Ishikawa (cell line): ENCODE results near the gene GUCY2F.

Experiments used
- CEBPB ChIP-seq: IDR thresholded peaks from 2 replicates; pipeline ENCODE4 v1.6.1; 2012
- CREB1 ChIP-seq: IDR thresholded peaks from 2 replicates; pipeline ENCODE4 v1.6.1; 2012; ENCODE audit warnings: low read depth
- EGR1 ChIP-seq: IDR thresholded peaks from 2 replicates; pipeline ENCODE4 v1.6.1; 2012
- EP300 ChIP-seq: IDR thresholded peaks from 2 replicates; pipeline ENCODE4 v1.6.1; 2012; ENCODE audit warnings: borderline replicate concordance
- FOXM1 ChIP-seq: IDR thresholded peaks from 2 replicates; pipeline ENCODE4 v1.6.1; 2012; ENCODE audit warnings: low read depth, borderline replicate concordance
- MAX ChIP-seq: IDR thresholded peaks from 2 replicates; pipeline ENCODE4 v1.6.1; 2012
- NFIC ChIP-seq: IDR thresholded peaks from 2 replicates; pipeline ENCODE4 v1.6.1; 2012
- RAD21 ChIP-seq: IDR thresholded peaks from 2 replicates; pipeline ENCODE4 v1.6.1; 2012; ENCODE audit warnings: low read depth
- REST ChIP-seq: IDR thresholded peaks from 2 replicates; pipeline ENCODE4 v1.6.1; 2012; ENCODE audit warnings: low read depth, mild to moderate bottlenecking
- TAF1 ChIP-seq: IDR thresholded peaks from 2 replicates; pipeline ENCODE4 v1.6.1; 2012; ENCODE audit warnings: low read depth, mild to moderate bottlenecking
- TCF12 ChIP-seq: IDR thresholded peaks from 2 replicates; pipeline ENCODE4 v1.6.1; 2012; ENCODE audit warnings: low read depth
- TEAD4 ChIP-seq: IDR thresholded peaks from 2 replicates; pipeline ENCODE4 v1.6.1; 2012
- YY1 ChIP-seq: IDR thresholded peaks from 2 replicates; pipeline ENCODE4 v1.6.1; 2012; ENCODE audit warnings: low read depth
- ZBTB7A ChIP-seq: IDR thresholded peaks from 2 replicates; pipeline ENCODE4 v1.6.1; 2012; ENCODE audit warnings: low read depth
- TF ChIP-seq, protein P1 (sequence below): IDR thresholded peaks from 2 replicates; pipeline ENCODE4 v1.6.1; 2012

GUCY2F gene

DNA sequence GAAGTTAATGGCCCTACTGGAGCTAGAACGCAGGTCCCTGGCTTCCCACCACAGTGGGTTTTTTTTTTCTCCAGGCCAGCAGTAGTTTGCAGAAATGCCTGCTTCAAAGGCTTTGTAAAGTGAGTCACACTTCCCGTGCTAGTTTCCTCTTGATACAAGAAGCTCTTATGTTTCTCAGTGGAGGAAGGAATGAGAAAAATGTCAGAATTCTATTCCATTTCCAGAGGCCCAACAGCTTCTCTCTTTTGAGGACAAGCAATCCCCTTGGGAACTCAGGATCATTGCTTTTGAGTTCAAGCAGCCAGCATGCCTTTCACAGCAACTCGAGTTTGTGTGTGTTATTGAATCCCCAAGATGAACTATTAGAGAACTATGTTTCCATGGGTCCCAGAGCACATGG lies 134.3 kb downstream of the GUCY2F start:
- TF ChIP-seq RAD21 (no peak), MAX (no peak), EP300 (no peak), EGR1 (no peak), TAF1 (no peak), TCF12 (no peak), CEBPB (no peak), ZBTB7A (no peak), YY1 (no peak), TEAD4 (no peak), FOXM1 (no peak)
- TF ChIP-seq, protein P1, sequence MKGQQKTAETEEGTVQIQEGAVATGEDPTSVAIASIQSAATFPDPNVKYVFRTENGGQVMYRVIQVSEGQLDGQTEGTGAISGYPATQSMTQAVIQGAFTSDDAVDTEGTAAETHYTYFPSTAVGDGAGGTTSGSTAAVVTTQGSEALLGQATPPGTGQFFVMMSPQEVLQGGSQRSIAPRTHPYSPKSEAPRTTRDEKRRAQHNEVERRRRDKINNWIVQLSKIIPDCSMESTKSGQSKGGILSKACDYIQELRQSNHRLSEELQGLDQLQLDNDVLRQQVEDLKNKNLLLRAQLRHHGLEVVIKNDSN = no peak

DNA sequence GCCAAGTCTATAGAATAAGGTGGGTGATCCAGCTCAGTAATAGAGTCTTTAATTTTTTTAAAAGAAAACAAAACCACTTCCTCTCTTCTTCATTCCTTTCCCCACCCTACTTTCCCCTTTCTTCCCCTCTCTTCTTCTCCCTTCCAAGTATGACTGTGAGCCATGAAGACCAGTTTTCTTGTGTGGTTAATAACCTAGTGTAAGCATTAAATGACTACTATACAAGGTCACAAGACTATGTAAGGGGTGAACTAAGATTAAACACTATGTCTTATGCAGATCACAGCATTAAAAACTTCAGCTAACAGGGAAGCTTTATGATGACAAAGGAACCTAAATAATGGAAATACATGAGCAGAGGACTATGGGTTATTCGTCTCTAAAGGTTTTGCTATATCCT lies 135.4 kb downstream of the GUCY2F start:
- TF ChIP-seq RAD21 = no peak
- TF ChIP-seq NFIC = no peak
- no peak for TF ChIP-seq CEBPB
- no peak for TF ChIP-seq TAF1
- TF ChIP-seq REST = no peak
- TF ChIP-seq EGR1 = no peak
- no peak for TF ChIP-seq MAX
- TF ChIP-seq, protein P1 = no peak
- TF ChIP-seq TCF12 = no peak
- no peak for TF ChIP-seq FOXM1

DNA sequence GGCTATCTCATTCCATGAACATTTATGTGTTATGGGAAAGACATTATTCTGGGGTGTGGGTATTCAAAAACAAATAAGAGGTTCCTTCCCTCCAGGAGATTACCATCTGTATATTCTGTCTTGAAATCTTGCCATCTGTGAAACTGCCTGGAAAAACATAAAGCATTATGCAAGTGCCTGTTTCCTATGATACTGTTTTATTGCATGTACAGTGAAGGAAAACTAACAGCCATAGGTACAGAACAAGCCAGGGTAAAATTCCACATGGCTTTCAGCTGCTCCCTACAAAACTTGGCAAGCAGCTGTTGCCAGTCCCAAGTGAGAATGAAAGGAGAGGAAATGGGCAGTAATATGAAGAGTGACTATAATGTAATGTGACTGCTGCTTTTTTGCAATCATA lies 136.0 kb downstream of the GUCY2F start:
- TF ChIP-seq EGR1 = no peak
- TF ChIP-seq RAD21 = no peak
- no peak for TF ChIP-seq CEBPB
- no peak for TF ChIP-seq EP300
- TF ChIP-seq YY1 = no peak
- no peak for TF ChIP-seq FOXM1
- no peak for TF ChIP-seq ZBTB7A
- no peak for TF ChIP-seq TEAD4
- TF ChIP-seq REST = no peak
- TF ChIP-seq MAX = no peak
- no peak for TF ChIP-seq NFIC
- TF ChIP-seq TAF1 = no peak

GRCh38 chrX:109344678-109345077 lies 137.2 kb downstream of the GUCY2F start:
- no peak for TF ChIP-seq YY1
- TF ChIP-seq EP300 = no peak
- no peak for TF ChIP-seq RAD21
- TF ChIP-seq, protein P1 = no peak
- TF ChIP-seq TCF12 = no peak
- TF ChIP-seq ZBTB7A = no peak
- no peak for TF ChIP-seq CREB1
- TF ChIP-seq FOXM1 = no peak
- TF ChIP-seq CEBPB = no peak

- TF ChIP-seq TEAD4 = no peak
- no peak for TF ChIP-seq EGR1
- TF ChIP-seq CEBPB = no peak
- no peak for TF ChIP-seq TAF1
- TF ChIP-seq TCF12 = no peak
- TF ChIP-seq FOXM1 = no peak
- no peak for TF ChIP-seq YY1
- no peak for TF ChIP-seq REST
- no peak for TF ChIP-seq NFIC
- TF ChIP-seq, protein P1 = no peak
- TF ChIP-seq CREB1 = no peak
- no peak for TF ChIP-seq EP300
- no peak for TF ChIP-seq ZBTB7A
Measured at GRCh38 chrX:109344101-109344500, 137.8 kb downstream of the GUCY2F start.
